Midbrain (tissue), 1 donor: ENCODE measurements around the gene BAHCC1.
A peak's percentile ranks its signal among the peaks of the same experiment; 100 is the strongest.

Source experiments
- DNase-seq: peaks from one replicate; lab custom pipeline; 2025; lab: John Stamatoyannopoulos, UW

Gene BAHCC1

GRCh38 chr17:81427173-81428120 is 32.2 kb downstream of the BAHCC1 start:
- DNase-seq: peak; percentile 76

- DNase-seq: peak; percentile 50
Observed at GRCh38 chr17:81428121-81428515, 32.9 kb downstream of the BAHCC1 start.

GRCh38 chr17:81428516-81428915 is 33.3 kb downstream of the BAHCC1 start:
- no peak for DNase-seq

GRCh38 chr17:81428948-81429774 is 33.9 kb downstream of the BAHCC1 start:
- peak; percentile 93 for DNase-seq

GRCh38 chr17:81429821-81430551 is 34.7 kb downstream of the BAHCC1 start:
- no peak for DNase-seq

GRCh38 chr17:81431545-81432482 is 36.6 kb downstream of the BAHCC1 start:
- no peak for DNase-seq

- peak; percentile 31 for DNase-seq
Observed at GRCh38 chr17:81432941-81433340, 37.7 kb downstream of the BAHCC1 start.

- no peak for DNase-seq
Observed at GRCh38 chr17:81433656-81434055, 38.4 kb downstream of the BAHCC1 start.

GRCh38 chr17:81434072-81434471 is 38.8 kb downstream of the BAHCC1 start:
- DNase-seq: no peak

- DNase-seq: no peak
Observed at GRCh38 chr17:81434681-81435417, 39.6 kb downstream of the BAHCC1 start.

GRCh38 chr17:81435652-81436293 is 40.5 kb downstream of the BAHCC1 start:
- no peak for DNase-seq

GRCh38 chr17:81436294-81436849 is 41.1 kb downstream of the BAHCC1 start:
- no peak for DNase-seq

GRCh38 chr17:81437191-81437651 is 42.0 kb downstream of the BAHCC1 start:
- no peak for DNase-seq

GRCh38 chr17:81438007-81438659 is 42.9 kb downstream of the BAHCC1 start:
- DNase-seq: no peak

GRCh38 chr17:81438688-81439087 is 43.4 kb downstream of the BAHCC1 start:
- DNase-seq: no peak

GRCh38 chr17:81440051-81440471 is 44.8 kb downstream of the BAHCC1 start:
- no peak for DNase-seq

- no peak for DNase-seq
Observed at GRCh38 chr17:81440511-81441244, 45.4 kb downstream of the BAHCC1 start.

- DNase-seq: no peak
Observed at GRCh38 chr17:81442791-81443190, 47.5 kb downstream of the BAHCC1 start.
